Left lung (tissue), 10 donors: ENCODE measurements around the gene TMC3. TPM values are rescaled to one million over a fixed set of nuclear protein-coding genes. Genes with fewer than 3 reads are reported as not detected.

Experiments used
- ATAC-seq: fragments of 200-7000 bp; cut with Tn5 transposase; one replicate; pipeline ENCODE4 v1.9.1; 2020; ENCODE audit warnings: moderate library complexity
- DNase-seq, 4 donors: peaks; one replicate each; pipeline ENCODE4 v3.0.0-alpha.2; 2013 to 2020
- H3K27ac ChIP-seq, 2 donors: fragments of 200-600 bp; sonication (generic) in 1 of 2; one replicate each; pipeline versions ENCODE4 v1.5.0 to v1.8.0; 2020 to 2021
- H3K27me3 ChIP-seq, 2 donors: fragments of 200-600 bp; sonication (generic) in 1 of 2; one replicate each; pipeline versions ENCODE4 v1.5.0 to v1.8.0; 2020 to 2021
- H3K36me3 ChIP-seq, 2 donors: fragments of 200-600 bp; sonication (generic) in 1 of 2; one replicate each; pipeline versions ENCODE4 v1.5.0 to v1.8.0; 2020 to 2021
- H3K4me1 ChIP-seq, 2 donors: fragments of 200-600 bp; one replicate each; pipeline ENCODE4 v1.8.0; 2021
- H3K4me3 ChIP-seq, 2 donors: fragments of 200-600 bp; sonication (generic) in 1 of 2; one replicate each; pipeline versions ENCODE4 v1.5.0 to v1.8.0; 2020 to 2021; ENCODE audit warnings: mild to moderate bottlenecking in 1 of 2
- H3K9me3 ChIP-seq, 2 donors: fragments of 200-600 bp; sonication (generic) in 1 of 2; one replicate each; pipeline versions ENCODE4 v1.5.0 to v1.8.0; 2020 to 2021
- intact Hi-C, 2 donors: fragments of 100-400 bp; cut with DNase I; formaldehyde crosslinking; loops; one replicate each; pipeline versions ENCODE4 v1.11.2 to v1.14.2; 2022
- polyA plus RNA-seq, 6 donors: library from polyadenylated mRNA; unstranded; fragments of 120-200 nt; gene quantifications; one replicate each; pipeline ENCODE4 v1.2.1, GENCODE V29; 2013; ENCODE audit not compliant: insufficient read length in 6 of 6
- total RNA-seq, 2 donors: library from RNA; stranded (reverse); fragmentation: NEBNext Ultra II Directional; extraction: Animal tissue kit (Norgen Biotek cat#: 25700); gene quantifications; one replicate each; pipeline ENCODE4 v1.2.1, GENCODE V29; 2021
- TF ChIP-seq, protein P1 (sequence below), 2 donors: fragments of 200-600 bp; sonication (generic) in 1 of 2; IDR thresholded peaks; one replicate each; pipeline versions ENCODE4 v1.5.0 to v1.8.0; 2021; ENCODE audit warnings: antibody characterized with exemption in 2 of 2
- donor health status: DM: no; HTN: yes; CAD: no.
- donor health status: DM: no; HTN: no; CAD: no.

TMC3 gene
- total and polyA plus RNA-seq, 8 donors = 0.14 to 0.31 (median 0.25) TPM; not detected in 2

DNA sequence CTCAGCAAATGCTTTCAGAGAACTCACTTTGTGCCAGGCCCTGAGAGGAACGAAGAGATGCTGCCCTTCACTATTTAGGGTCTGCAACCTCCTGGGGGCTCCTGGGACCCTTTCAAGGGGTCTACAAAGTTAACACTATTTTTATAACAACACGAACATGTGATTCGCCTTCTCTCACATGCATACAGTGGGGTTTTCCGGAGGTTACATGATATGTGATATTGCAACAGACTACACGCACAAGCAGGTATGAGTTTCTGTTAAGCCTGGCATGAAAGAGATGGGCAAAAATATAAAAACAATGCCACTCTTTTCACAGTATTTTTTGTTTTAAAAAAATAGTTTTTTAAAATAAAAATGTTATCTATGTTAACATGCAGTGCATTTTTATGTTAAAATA, 60.3 kb downstream of the TMC3 start:
- ATAC-seq = no peak
- H3K4me1 ChIP-seq = peaks cover 5 to 33% of the 10 kb centered on the region in 2 donors
- peaks cover 0 to 64% of the 10 kb centered on the region in 2 donors for H3K36me3 ChIP-seq
- TF ChIP-seq, protein P1, sequence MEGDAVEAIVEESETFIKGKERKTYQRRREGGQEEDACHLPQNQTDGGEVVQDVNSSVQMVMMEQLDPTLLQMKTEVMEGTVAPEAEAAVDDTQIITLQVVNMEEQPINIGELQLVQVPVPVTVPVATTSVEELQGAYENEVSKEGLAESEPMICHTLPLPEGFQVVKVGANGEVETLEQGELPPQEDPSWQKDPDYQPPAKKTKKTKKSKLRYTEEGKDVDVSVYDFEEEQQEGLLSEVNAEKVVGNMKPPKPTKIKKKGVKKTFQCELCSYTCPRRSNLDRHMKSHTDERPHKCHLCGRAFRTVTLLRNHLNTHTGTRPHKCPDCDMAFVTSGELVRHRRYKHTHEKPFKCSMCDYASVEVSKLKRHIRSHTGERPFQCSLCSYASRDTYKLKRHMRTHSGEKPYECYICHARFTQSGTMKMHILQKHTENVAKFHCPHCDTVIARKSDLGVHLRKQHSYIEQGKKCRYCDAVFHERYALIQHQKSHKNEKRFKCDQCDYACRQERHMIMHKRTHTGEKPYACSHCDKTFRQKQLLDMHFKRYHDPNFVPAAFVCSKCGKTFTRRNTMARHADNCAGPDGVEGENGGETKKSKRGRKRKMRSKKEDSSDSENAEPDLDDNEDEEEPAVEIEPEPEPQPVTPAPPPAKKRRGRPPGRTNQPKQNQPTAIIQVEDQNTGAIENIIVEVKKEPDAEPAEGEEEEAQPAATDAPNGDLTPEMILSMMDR (IDR thresholded peaks at IDR 0.05) = no peak
- H3K27ac ChIP-seq = peak overlapping the region; percentile 42 to 89
- H3K27me3 ChIP-seq = no peaks in the 10 kb centered on the region
- no peak overlapping the region for H3K4me3 ChIP-seq
- intact Hi-C loops = no loop called here
- no peak for DNase-seq
- no peaks in the 10 kb centered on the region for H3K9me3 ChIP-seq

DNA sequence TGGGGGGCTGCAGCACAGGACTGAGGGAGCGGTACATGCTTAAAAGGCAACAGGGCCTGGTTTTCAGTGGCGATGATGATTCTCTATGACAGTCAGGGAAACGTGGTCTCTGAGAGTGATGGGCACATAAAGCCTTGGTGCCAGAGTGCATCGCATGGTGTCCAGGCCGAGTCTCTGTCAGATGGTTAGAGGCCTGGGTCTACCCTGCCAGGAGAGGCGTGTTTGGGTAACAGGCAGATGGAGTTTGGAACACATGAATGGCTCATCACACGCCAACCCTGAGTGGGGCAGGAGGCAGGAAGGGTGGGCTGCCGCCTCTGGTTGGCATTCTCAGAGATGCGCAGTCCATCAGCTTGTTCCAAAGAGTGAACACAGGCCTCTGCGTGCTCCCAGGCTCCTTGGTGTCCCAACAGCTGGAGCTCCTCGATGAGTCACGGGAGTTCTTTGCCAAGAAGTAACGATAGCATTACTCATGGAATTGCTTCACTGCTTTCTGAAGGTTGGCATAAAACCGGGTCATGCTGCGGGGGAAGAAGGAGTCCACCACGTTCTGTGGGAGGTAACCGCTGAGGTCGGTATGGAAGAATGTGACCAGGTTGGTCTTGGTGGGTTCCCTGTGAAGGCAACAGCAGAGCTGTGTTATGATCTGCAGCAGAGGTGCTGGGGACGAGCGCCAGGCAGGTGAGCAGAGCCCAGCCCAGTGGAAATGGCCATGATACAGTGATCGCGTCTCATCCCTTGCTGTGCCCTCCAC, 61.0 kb downstream of the TMC3 start:
- DNase-seq = peak; percentile 61 to 82 (median 76)
- TF ChIP-seq, protein P1 (IDR thresholded peaks at IDR 0.05) = no peak
- no peaks in the 10 kb centered on the region for H3K27me3 ChIP-seq
- H3K36me3 ChIP-seq = peaks cover 0 to 64% of the 10 kb centered on the region in 2 donors
- H3K9me3 ChIP-seq = no peaks in the 10 kb centered on the region
- peaks cover 5 to 33% of the 10 kb centered on the region in 2 donors for H3K4me1 ChIP-seq
- H3K27ac ChIP-seq = peak overlapping the region; percentile 42 to 89
- ATAC-seq = peak; percentile 72
- no peak overlapping the region for H3K4me3 ChIP-seq
- intact Hi-C loops = no loop called here

DNA sequence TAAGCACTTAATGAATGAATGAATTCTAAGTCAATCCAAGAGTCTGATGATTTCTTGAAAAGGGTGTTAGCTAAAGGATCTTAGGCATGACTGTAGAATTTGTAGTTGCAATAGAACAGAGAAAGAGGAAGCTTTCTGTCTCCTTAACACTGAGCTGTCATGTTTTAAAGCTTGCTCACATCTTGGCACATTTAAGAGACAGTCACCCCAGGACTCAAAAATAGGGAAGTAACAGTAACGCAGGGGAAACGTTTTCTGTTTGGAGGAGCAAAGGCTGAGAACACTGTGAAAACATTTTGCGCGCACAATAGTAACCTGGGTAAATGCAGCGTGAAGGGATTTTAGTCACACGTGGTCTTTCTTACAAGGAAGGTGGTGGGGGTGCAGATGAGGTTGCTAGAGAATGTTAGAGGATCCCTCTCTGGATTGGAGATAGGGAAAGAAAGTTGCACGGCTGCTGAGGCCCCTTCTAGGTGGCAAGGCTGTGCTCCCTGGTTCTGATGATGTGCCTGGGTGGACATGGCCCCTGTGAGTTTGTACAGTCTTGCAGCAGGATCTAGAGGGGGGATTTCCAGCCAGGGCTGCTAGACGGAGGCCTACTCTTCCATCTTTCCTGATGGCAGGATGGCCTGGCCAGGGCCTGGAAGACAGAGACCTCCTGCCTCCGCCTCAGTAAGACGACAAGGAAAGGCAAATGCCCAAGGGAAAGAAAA, 62.1 kb downstream of the TMC3 start:
- peak overlapping the region; percentile 42 to 89 for H3K27ac ChIP-seq
- no peak for DNase-seq
- H3K9me3 ChIP-seq = no peaks in the 10 kb centered on the region
- H3K4me3 ChIP-seq = no peak overlapping the region
- TF ChIP-seq, protein P1 (IDR thresholded peaks at IDR 0.05) = no peak
- H3K27me3 ChIP-seq = no peaks in the 10 kb centered on the region
- peak; percentile 58 for ATAC-seq
- H3K4me1 ChIP-seq = peaks cover 5 to 33% of the 10 kb centered on the region in 2 donors
- H3K36me3 ChIP-seq = peaks cover 0 to 67% of the 10 kb centered on the region in 2 donors
- intact Hi-C loops = no loop called here

DNA sequence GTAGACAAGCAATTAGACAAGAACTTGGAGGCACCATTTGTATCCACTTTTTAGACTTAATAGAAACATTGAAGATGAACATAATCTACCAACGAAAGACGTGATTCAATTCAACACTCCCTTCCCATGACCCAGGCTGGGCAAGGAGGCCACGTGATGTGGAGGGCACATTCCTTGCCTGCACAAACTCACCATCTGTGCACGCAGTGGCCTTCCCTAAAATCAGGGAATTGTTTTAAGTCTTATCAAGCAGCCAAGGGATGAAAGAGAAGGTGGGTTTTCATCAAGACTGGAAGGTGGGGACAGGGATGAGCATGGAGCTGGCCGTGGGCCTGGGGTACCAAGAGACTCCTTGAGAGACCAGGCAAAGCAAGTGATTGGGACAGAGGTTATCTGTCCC, 63.5 kb downstream of the TMC3 start:
- no peak for DNase-seq
- ATAC-seq = no peak
- no peaks in the 10 kb centered on the region for H3K9me3 ChIP-seq
- TF ChIP-seq, protein P1 (IDR thresholded peaks at IDR 0.05) = no peak
- peaks cover 0 to 73% of the 10 kb centered on the region in 2 donors for H3K36me3 ChIP-seq
- H3K27me3 ChIP-seq = no peaks in the 10 kb centered on the region
- peak overlapping the region in 1 of 2 donors; percentile 89 for H3K27ac ChIP-seq
- intact Hi-C loops = no loop called here
- no peak overlapping the region for H3K4me3 ChIP-seq
- H3K4me1 ChIP-seq = peaks cover 5 to 33% of the 10 kb centered on the region in 2 donors
